PC-9 (cell line): Measurements from ENCODE around the gene HS3ST4. TPM values are rescaled to one million over a fixed set of nuclear protein-coding genes. Genes with fewer than 3 reads are reported as not detected.

Source experiments
- BruUV-seq: library from RNA; stranded (reverse); fragments of 400-500 nt; replicated peaks from 2 replicates; lab custom pipeline; 2021; lab: Mats Ljungman, UMichigan
- CTCF ChIA-PET: fragments of 300-600 bp; sonication (Branson Sonifier 250); formaldehyde crosslinking; loops from one replicate; lab custom pipeline; 2022; ENCODE audit warnings: antibody characterized with exemption; lab: Charles Lee
- POLR2A ChIA-PET: fragments of 300-600 bp; sonication (Branson Sonifier 250); formaldehyde crosslinking; loops from one replicate; lab custom pipeline; 2022; ENCODE audit warnings: antibody characterized with exemption; ENCODE audit not compliant: unreplicated experiment; lab: Charles Lee
- DNase-seq, 2 experiments: peaks; one replicate each; pipeline versions ENCODE4 v3.0.0 to v3.0.0-alpha.2; 2015 to 2022; ENCODE audit warnings: mixed read lengths in 1 of 2
- H2AFZ ChIP-seq: fragments of 200-600 bp; sonication (generic); 2 replicates; pipeline ENCODE4 v1.8.1; 2017; ENCODE audit warnings: antibody characterized with exemption
- H3F3A ChIP-seq: fragments of 200-600 bp; sonication (generic); 2 replicates; pipeline ENCODE4 v1.8.1; 2017; ENCODE audit warnings: antibody characterized with exemption, mild to moderate bottlenecking, low read depth; ENCODE audit not compliant: insufficient read depth
- H3K27ac ChIP-seq: fragments of 200-600 bp; sonication (generic); 2 replicates; pipeline ENCODE4 v1.6.1; 2016; ENCODE audit warnings: mixed run types
- H3K27me3 ChIP-seq: fragments of 200-600 bp; sonication (generic); 2 replicates; pipeline ENCODE4 v1.6.1; 2016; ENCODE audit warnings: low read depth, mixed run types; ENCODE audit not compliant: insufficient read depth
- H3K36me3 ChIP-seq: fragments of 200-600 bp; sonication (generic); 2 replicates; pipeline ENCODE4 v1.6.1; 2016; ENCODE audit warnings: low read depth, mixed run types
- H3K4me1 ChIP-seq: fragments of 200-600 bp; sonication (generic); replicated peaks from 2 replicates; pipeline ENCODE4 v1.6.1; 2016; ENCODE audit warnings: mixed run types; ENCODE audit not compliant: insufficient read depth
- H3K4me2 ChIP-seq: fragments of 200-600 bp; sonication (generic); 2 replicates; pipeline ENCODE4 v1.6.1; 2017; ENCODE audit warnings: mixed run types
- H3K4me3 ChIP-seq: fragments of 200-600 bp; sonication (generic); 2 replicates; pipeline ENCODE4 v1.6.1; 2016; ENCODE audit warnings: mixed run types
- H3K79me2 ChIP-seq: fragments of 200-600 bp; sonication (generic); 2 replicates; pipeline ENCODE4 v1.6.1; 2017; ENCODE audit warnings: low read depth, mixed run types
- H3K9me2 ChIP-seq: fragments of 200-600 bp; sonication (generic); 2 replicates; pipeline ENCODE4 v1.8.1; 2017; ENCODE audit warnings: mild to moderate bottlenecking; ENCODE audit not compliant: insufficient read depth
- H3K9me3 ChIP-seq: fragments of 200-600 bp; sonication (generic); 2 replicates; pipeline ENCODE4 v1.8.1; 2016; ENCODE audit warnings: low read depth; ENCODE audit not compliant: insufficient read depth
- H4K20me1 ChIP-seq: fragments of 200-600 bp; sonication (generic); 2 replicates; pipeline ENCODE4 v1.8.1; 2017; ENCODE audit not compliant: insufficient read depth
- EZH2 ChIP-seq: fragments of 200-600 bp; sonication (generic); IDR thresholded peaks from 2 replicates; pipeline ENCODE4 v1.8.0; 2017; ENCODE audit warnings: antibody characterized with exemption, low read depth
- intact Hi-C: fragments of 100-400 bp; cut with micrococcal nuclease; formaldehyde crosslinking; loops from one replicate; pipeline ENCODE4 v1.10.0; 2022; ENCODE audit not compliant: unreplicated experiment
- total RNA-seq: library from RNA; stranded (reverse); gene quantifications from 2 replicates; pipeline ENCODE4 v1.2.3, GENCODE V29; 2021
- TF ChIP-seq, protein P1 (sequence below): fragments of 200-600 bp; sonication (generic); conservative IDR thresholded peaks from 2 replicates; pipeline ENCODE4 v1.6.1; 2017; ENCODE audit warnings: mixed run types, antibody characterized with exemption, mild to moderate bottlenecking, moderate library complexity

Gene HS3ST4
- total RNA-seq, 1 experiment from 2014 or later: not detected

GRCh38 chr16:25788637-25789036 lies 96.9 kb downstream of the HS3ST4 start:
- H3K79me2 ChIP-seq: no peaks in the 10 kb centered on the region
- H3K36me3 ChIP-seq: no peaks in the 10 kb centered on the region
- H3K27me3 ChIP-seq: 0 out of 2 replicates have a peak, but pooled peaks cover 3% of the 10 kb centered on the region
- CTCF ChIA-PET: no interaction called here
- no peak for DNase-seq
- no peak overlapping the region for H3K27ac ChIP-seq
- no peak overlapping the region for H3K4me2 ChIP-seq
- no peaks in the 10 kb centered on the region for H3K9me2 ChIP-seq
- no peak overlapping the region for H2AFZ ChIP-seq
- BruUV-seq: no TSS peak
- no peaks in the 10 kb centered on the region for H3K9me3 ChIP-seq
- no peaks in the 10 kb centered on the region for H4K20me1 ChIP-seq
- no peaks in the 10 kb centered on the region for H3K4me1 ChIP-seq
- POLR2A ChIA-PET: no interaction called here
- intact Hi-C loops: no loop called here
- no peaks in the 10 kb centered on the region for H3F3A ChIP-seq
- no peak overlapping the region for H3K4me3 ChIP-seq
- no peak for TF ChIP-seq EZH2
- TF ChIP-seq, protein P1, sequence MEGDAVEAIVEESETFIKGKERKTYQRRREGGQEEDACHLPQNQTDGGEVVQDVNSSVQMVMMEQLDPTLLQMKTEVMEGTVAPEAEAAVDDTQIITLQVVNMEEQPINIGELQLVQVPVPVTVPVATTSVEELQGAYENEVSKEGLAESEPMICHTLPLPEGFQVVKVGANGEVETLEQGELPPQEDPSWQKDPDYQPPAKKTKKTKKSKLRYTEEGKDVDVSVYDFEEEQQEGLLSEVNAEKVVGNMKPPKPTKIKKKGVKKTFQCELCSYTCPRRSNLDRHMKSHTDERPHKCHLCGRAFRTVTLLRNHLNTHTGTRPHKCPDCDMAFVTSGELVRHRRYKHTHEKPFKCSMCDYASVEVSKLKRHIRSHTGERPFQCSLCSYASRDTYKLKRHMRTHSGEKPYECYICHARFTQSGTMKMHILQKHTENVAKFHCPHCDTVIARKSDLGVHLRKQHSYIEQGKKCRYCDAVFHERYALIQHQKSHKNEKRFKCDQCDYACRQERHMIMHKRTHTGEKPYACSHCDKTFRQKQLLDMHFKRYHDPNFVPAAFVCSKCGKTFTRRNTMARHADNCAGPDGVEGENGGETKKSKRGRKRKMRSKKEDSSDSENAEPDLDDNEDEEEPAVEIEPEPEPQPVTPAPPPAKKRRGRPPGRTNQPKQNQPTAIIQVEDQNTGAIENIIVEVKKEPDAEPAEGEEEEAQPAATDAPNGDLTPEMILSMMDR: no peak

DNA sequence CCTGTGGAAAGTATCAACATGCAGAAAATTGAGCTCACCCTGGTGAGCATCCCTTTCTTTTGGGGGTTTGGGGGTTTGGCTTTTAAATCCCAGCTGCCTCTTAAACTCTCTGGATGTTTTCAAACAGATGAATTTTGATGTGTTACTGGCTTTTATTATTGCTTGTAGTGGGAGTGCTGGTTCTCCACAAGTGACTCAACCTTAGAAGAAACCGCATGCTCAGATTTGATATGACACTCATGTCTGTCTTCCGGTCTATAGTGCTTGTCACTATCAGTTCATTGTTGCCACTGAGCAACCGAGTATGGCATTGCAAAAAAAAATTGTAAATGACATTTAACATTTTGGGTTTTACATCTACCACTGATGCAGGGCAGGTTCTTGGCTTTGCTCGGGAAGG lies 104.5 kb downstream of the HS3ST4 start:
- Histone ChIP-seq H2AFZ (no peak overlapping the region), H3K9me3 (no peaks in the 10 kb centered on the region), H3K36me3 (no peaks in the 10 kb centered on the region), H3K4me1 (no peaks in the 10 kb centered on the region), H3K4me2 (no peak overlapping the region), H3K4me3 (no peak overlapping the region), H4K20me1 (no peaks in the 10 kb centered on the region), H3K27me3 (0 out of 2 replicates have a peak, but pooled peaks cover 3% of the 10 kb centered on the region), H3K27ac (no peak overlapping the region), H3K9me2 (no peaks in the 10 kb centered on the region), H3K79me2 (no peaks in the 10 kb centered on the region), H3F3A (no peaks in the 10 kb centered on the region)
- no peak for DNase-seq
- no TSS peak for BruUV-seq
- POLR2A ChIA-PET: no interaction called here
- CTCF ChIA-PET: no interaction called here
- intact Hi-C loops: no loop called here
- no peak for TF ChIP-seq EZH2
- TF ChIP-seq, protein P1: no peak

DNA sequence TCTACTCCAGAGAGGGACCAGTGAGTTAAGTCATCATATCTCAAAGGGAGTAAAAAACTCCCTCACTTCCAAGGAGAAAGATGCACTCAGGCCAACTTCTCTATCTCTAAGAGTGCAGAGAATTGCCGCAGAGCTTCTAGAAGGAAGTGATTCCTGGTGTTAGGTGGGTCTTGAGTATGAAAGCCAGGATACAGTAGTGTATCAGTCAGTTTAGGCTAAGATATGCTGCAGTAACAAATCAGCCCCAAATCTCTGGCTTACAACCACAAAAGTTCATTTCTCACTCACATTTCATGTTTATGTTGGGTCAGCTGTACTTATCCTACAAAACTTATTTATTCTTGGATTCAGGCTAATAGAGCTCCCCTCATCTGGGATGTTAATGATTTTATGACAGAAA lies 106.3 kb downstream of the HS3ST4 start:
- Histone ChIP-seq H4K20me1 (no peaks in the 10 kb centered on the region), H3K27me3 (0 out of 2 replicates have a peak, but pooled peaks cover 3% of the 10 kb centered on the region), H3K27ac (no peak overlapping the region), H3K9me3 (no peaks in the 10 kb centered on the region), H3K9me2 (no peaks in the 10 kb centered on the region), H3K79me2 (no peaks in the 10 kb centered on the region), H3K4me2 (no peak overlapping the region), H3F3A (no peaks in the 10 kb centered on the region), H2AFZ (no peak overlapping the region), H3K4me1 (no peaks in the 10 kb centered on the region), H3K36me3 (no peaks in the 10 kb centered on the region), H3K4me3 (no peak overlapping the region)
- TF ChIP-seq, protein P1: no peak
- no peak for TF ChIP-seq EZH2
- intact Hi-C loops: no loop called here
- no TSS peak for BruUV-seq
- POLR2A ChIA-PET: no interaction called here
- DNase-seq: no peak
- CTCF ChIA-PET: no interaction called here
